ENCODE data around the gene ZC3H15.
"Not testable (repeated sequence)": the region's sequence is repeated elsewhere in the genome, so short reads cannot be mapped to it uniquely, and the experiment has no call there.

The ZC3H15 gene

DNA sequence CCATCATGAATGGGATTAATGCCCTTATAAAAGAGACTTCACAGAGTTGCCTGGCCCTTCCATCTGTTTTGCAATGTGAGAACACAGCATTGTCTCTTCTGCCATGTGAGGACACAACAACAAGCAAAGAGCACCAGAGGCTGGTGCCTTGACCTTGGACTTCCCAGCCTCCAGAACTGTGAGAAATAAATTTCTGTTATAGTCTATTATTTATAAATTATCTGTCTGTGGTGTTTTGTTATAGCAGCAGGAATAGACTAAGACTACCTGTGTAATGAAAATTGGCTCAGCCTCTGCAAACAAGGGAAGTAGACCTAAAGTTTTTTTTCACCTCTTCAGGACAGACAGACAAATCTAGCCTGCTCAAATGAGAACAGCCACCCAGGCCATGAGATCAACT lies 19.3 kb upstream of the ZC3H15 start:
- H3K4me3 ChIP-seq (replicated peaks; ENCODE audit: low read depth, low read length) = no peak overlapping the region
- no peaks in the 10 kb centered on the region for H3K36me3 ChIP-seq (ENCODE audit: control insufficient read depth, insufficient read depth, low read length)
- no peaks in the 10 kb centered on the region for H3K27me3 ChIP-seq (replicated peaks; ENCODE audit: control insufficient read depth, insufficient read depth, low read length)
- TF ChIP-seq, protein P1, sequence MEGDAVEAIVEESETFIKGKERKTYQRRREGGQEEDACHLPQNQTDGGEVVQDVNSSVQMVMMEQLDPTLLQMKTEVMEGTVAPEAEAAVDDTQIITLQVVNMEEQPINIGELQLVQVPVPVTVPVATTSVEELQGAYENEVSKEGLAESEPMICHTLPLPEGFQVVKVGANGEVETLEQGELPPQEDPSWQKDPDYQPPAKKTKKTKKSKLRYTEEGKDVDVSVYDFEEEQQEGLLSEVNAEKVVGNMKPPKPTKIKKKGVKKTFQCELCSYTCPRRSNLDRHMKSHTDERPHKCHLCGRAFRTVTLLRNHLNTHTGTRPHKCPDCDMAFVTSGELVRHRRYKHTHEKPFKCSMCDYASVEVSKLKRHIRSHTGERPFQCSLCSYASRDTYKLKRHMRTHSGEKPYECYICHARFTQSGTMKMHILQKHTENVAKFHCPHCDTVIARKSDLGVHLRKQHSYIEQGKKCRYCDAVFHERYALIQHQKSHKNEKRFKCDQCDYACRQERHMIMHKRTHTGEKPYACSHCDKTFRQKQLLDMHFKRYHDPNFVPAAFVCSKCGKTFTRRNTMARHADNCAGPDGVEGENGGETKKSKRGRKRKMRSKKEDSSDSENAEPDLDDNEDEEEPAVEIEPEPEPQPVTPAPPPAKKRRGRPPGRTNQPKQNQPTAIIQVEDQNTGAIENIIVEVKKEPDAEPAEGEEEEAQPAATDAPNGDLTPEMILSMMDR (IDR thresholded peaks at IDR 0.05; ENCODE audit: insufficient read depth, low read length, poor library complexity, severe bottlenecking) = no peak
- no peak for DNase-seq (ENCODE audit: extremely low read depth, insufficient read length)

DNA sequence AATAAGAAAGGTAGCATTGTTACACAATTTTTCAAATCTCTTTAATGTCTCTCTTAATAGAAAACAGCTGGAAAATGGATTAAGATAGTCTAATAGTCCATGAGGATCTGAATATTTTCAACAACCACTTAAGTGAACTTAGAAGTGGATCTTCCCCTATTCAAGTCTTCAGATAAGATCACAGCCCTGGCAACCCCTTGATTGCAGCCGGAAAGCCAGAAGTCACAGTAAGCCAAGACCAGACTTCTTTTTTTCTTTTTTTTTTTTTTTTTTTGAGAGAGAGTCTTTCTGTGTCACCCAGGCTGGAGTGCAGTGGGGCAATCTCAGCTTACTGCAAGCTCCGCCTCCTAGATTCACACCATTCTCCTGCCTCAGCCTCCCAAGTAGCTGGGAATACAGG lies 18.6 kb upstream of the ZC3H15 start:
- no peak for DNase-seq (ENCODE audit: extremely low read depth, insufficient read length)
- TF ChIP-seq, protein P1 (IDR thresholded peaks at IDR 0.05; ENCODE audit: insufficient read depth, low read length, poor library complexity, severe bottlenecking) = no peak
- Histone ChIP-seq H3K27me3 (replicated peaks; ENCODE audit: control insufficient read depth, insufficient read depth, low read length) (no peaks in the 10 kb centered on the region), H3K36me3 (ENCODE audit: control insufficient read depth, insufficient read depth, low read length) (no peaks in the 10 kb centered on the region), H3K4me3 (replicated peaks; ENCODE audit: low read depth, low read length) (no peak overlapping the region)

DNA sequence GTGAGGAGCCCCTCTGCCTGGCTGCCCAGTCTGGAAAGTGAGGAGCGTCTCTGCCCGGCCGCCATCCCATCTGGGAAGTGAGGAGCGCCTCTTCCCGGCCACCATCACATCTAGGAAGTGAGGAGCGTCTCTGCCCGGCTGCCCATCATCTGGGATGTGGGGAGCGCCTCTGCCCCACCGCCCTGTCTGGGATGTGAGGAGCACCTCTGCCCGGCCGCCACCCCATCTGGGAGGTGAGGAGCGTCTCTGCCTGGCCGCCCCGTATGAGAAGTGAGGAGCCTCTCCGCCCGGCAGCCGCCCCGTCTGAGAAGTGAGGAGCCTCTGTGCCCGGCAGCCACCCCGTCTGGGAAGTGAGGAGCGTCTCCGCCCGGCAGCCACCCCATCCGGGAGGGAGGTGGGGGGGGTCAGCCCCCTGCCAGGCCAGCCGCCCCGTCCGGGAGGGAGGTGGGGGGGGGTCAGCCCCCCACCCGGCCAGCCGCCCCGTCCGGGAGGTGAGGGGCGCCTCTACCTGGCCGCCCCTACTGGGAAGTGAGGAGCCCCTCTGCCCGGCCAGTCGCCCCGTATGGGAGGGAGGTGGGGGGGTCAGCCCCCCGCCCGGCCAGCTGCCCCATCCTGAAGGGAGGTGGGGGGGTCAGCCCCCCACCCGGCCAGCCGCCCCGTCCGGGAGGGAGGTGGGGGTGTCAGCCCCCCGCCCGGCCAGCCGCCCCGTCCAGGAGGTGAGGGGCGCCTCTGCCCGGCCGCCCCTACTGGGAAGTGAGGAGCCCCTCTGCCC lies 13.2 kb upstream of the ZC3H15 start:
- DNase-seq (ENCODE audit: extremely low read depth, insufficient read length); H3K4me3 ChIP-seq (replicated peaks; ENCODE audit: low read depth, low read length); H3K36me3 ChIP-seq (ENCODE audit: control insufficient read depth, insufficient read depth, low read length); H3K27me3 ChIP-seq (replicated peaks; ENCODE audit: control insufficient read depth, insufficient read depth, low read length): not testable (repeated sequence)

DNA sequence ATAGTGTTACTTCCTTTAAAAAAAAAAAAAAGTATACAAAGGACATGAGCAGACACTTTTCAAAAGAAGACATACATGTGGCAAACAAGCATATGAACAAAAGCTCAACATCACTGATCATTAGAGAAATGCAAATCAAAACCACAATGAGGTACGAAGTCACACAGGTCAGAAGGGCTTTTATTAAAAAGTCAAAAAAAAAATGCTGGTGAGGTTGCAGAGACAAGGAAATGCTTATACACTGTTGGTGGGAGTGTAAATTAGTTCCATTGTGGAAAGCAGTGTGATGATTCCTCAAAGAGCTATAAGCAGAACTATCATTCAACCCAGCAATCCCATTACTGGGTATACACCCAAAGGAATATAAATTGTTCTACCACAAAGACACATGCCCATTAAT lies 11.8 kb upstream of the ZC3H15 start:
- not testable (repeated sequence) for DNase-seq (ENCODE audit: extremely low read depth, insufficient read length); H3K27me3 ChIP-seq (replicated peaks; ENCODE audit: control insufficient read depth, insufficient read depth, low read length); H3K36me3 ChIP-seq (ENCODE audit: control insufficient read depth, insufficient read depth, low read length); H3K4me3 ChIP-seq (replicated peaks; ENCODE audit: low read depth, low read length)

DNA sequence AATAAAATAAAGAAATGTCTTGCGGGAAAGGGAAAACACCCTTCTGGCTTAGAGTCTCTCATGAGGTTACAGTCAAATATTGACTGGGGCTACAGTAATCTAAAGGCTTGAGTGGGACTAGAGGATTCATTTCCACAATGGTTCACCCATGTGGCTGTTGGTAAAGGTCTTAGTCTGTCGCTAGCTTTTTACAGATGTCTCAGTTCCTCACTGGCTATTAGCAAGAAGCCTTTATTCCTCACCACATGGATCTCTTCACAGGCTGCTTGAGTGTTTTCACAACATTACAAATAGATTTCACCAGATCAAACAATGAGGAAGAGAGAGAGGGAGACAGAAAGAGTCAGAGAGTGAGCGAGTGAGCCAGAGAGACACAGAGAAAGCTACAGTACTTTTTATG lies 8.3 kb upstream of the ZC3H15 start:
- Histone ChIP-seq H3K27me3 (replicated peaks; ENCODE audit: control insufficient read depth, insufficient read depth, low read length) (no peaks in the 10 kb centered on the region), H3K36me3 (ENCODE audit: control insufficient read depth, insufficient read depth, low read length) (no peaks in the 10 kb centered on the region), H3K4me3 (replicated peaks; ENCODE audit: low read depth, low read length) (no peak overlapping the region)
- TF ChIP-seq, protein P1 (IDR thresholded peaks at IDR 0.05; ENCODE audit: insufficient read depth, low read length, poor library complexity, severe bottlenecking) = no peak
- DNase-seq (ENCODE audit: extremely low read depth, insufficient read length) = no peak

DNA sequence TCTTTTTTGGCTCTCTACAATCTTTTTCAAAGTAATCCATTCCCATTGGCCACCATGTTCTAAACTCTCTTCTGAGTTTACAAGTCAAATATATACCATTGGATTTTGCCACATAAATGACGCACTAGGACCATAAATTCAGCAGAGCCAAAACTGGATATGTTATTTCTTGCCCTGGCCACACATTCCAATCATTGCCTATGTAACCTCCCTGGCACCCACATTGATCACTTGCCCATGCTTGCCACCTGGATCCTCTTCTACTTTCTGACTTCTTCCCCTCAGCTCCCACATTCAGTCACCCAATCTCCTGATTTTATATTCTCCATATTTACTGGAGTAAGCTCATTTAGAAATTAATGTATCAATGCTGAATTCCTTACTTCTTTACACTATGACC lies 5.1 kb upstream of the ZC3H15 start:
- DNase-seq (ENCODE audit: extremely low read depth, insufficient read length) = no peak
- H3K4me3 ChIP-seq (replicated peaks; ENCODE audit: low read depth, low read length) = no peak overlapping the region
- TF ChIP-seq, protein P1 (IDR thresholded peaks at IDR 0.05; ENCODE audit: insufficient read depth, low read length, poor library complexity, severe bottlenecking) = no peak
- H3K36me3 ChIP-seq (ENCODE audit: control insufficient read depth, insufficient read depth, low read length) = no peaks in the 10 kb centered on the region
- no peaks in the 10 kb centered on the region for H3K27me3 ChIP-seq (replicated peaks; ENCODE audit: control insufficient read depth, insufficient read depth, low read length)

All from GM06990 (cell line).